Suprapubic skin (tissue), 4 donors: ENCODE measurements around the gene VTI1A. TPM values are rescaled to one million over a fixed set of nuclear protein-coding genes. Genes with fewer than 3 reads are reported as not detected.

ENCODE experiments used
- DNase-seq, 2 donors: peaks; one replicate each; pipeline ENCODE4 v3.0.0-alpha.2; 2019; ENCODE audit warnings: low spot score in 2 of 2
- H3K27ac ChIP-seq: fragments of 200-600 bp; sonication (generic); one replicate; pipeline ENCODE4 v1.5.1; 2019
- H3K27me3 ChIP-seq: fragments of 200-600 bp; sonication (generic); one replicate; pipeline ENCODE4 v1.5.1; 2019
- H3K36me3 ChIP-seq: fragments of 200-600 bp; sonication (generic); one replicate; pipeline ENCODE4 v1.5.1; 2019
- H3K4me1 ChIP-seq: fragments of 200-600 bp; sonication (generic); one replicate; pipeline ENCODE4 v1.5.1; 2019
- H3K4me3 ChIP-seq: fragments of 200-600 bp; sonication (generic); one replicate; pipeline ENCODE4 v1.5.1; 2019; ENCODE audit warnings: mild to moderate bottlenecking
- H3K9me3 ChIP-seq: fragments of 200-600 bp; sonication (generic); one replicate; pipeline ENCODE4 v1.5.1; 2019
- CTCF ChIP-seq, 2 donors: fragments of 200-600 bp in 1 of 2; fragments of 450-650 bp in 1 of 2; sonication (generic) in 1 of 2; IDR thresholded peaks; one replicate each; pipeline ENCODE4 v1.5.1; 2016 to 2019; ENCODE audit warnings: antibody characterized with exemption in 2 of 2, mild to moderate bottlenecking in 1 of 2, moderate library complexity in 1 of 2
- EP300 ChIP-seq: sonication (generic); formaldehyde crosslinking; IDR thresholded peaks from one replicate; pipeline ENCODE4 v1.6.1; 2017; ENCODE audit warnings: antibody characterized with exemption
- POLR2A ChIP-seq, 2 donors: fragments of 450-650 bp; IDR thresholded peaks; one replicate each; pipeline ENCODE4 v1.6.1; 2017; ENCODE audit warnings: antibody characterized with exemption in 2 of 2, mild to moderate bottlenecking in 2 of 2, moderate library complexity in 2 of 2
- POLR2AphosphoS5 ChIP-seq, 3 donors: sonication (generic); formaldehyde crosslinking; IDR thresholded peaks; one replicate each; pipeline ENCODE4 v1.6.1; 2017; ENCODE audit warnings: antibody characterized with exemption in 3 of 3
- WGBS: methylation state at CpG from one replicate; pipeline ENCODE4 v1.1.5; 2018; 5-methylcytosine and 5-hydroxymethylcytosine counted together
- total RNA-seq, 4 donors: library from RNA; depleted of rRNA; stranded (reverse); fragments of >200 nt; gene quantifications; one replicate each; pipeline ENCODE4 v1.1.0, GENCODE V29; 2016

Gene VTI1A
- total RNA-seq, 4 donors from 2014 or later, result 43.0 to 81.0 (median 49.2) TPM

GRCh38 chr10:112658465-112658864, 211.4 kb downstream of the VTI1A start:
- Histone ChIP-seq H3K36me3 (no peaks in the 10 kb centered on the region), H3K4me3 (no peak overlapping the region), H3K27me3 (no peaks in the 10 kb centered on the region), H3K27ac (no peak overlapping the region), H3K9me3 (no peaks in the 10 kb centered on the region), H3K4me1 (no peaks in the 10 kb centered on the region)
- no peak for DNase-seq
- TF ChIP-seq EP300, result no peak
- 98% methylated on average over 2 of the region's 2 CpGs for WGBS

GRCh38 chr10:112658900-112659638, 212.1 kb downstream of the VTI1A start:
- no peak for DNase-seq
- Histone ChIP-seq H3K36me3 (no peaks in the 10 kb centered on the region), H3K27me3 (no peaks in the 10 kb centered on the region), H3K9me3 (no peaks in the 10 kb centered on the region), H3K4me1 (no peaks in the 10 kb centered on the region), H3K4me3 (no peak overlapping the region), H3K27ac (no peak overlapping the region)
- WGBS, result 70% methylated on average over 6 of the region's 6 CpGs
- no peak for TF ChIP-seq EP300
- no peak for TF ChIP-seq POLR2AphosphoS5 (IDR thresholded peaks at IDR 0.05)
- no peak for TF ChIP-seq CTCF (IDR thresholded peaks at IDR 0.05)
- no peak for TF ChIP-seq POLR2A (IDR thresholded peaks at IDR 0.05)

DNA sequence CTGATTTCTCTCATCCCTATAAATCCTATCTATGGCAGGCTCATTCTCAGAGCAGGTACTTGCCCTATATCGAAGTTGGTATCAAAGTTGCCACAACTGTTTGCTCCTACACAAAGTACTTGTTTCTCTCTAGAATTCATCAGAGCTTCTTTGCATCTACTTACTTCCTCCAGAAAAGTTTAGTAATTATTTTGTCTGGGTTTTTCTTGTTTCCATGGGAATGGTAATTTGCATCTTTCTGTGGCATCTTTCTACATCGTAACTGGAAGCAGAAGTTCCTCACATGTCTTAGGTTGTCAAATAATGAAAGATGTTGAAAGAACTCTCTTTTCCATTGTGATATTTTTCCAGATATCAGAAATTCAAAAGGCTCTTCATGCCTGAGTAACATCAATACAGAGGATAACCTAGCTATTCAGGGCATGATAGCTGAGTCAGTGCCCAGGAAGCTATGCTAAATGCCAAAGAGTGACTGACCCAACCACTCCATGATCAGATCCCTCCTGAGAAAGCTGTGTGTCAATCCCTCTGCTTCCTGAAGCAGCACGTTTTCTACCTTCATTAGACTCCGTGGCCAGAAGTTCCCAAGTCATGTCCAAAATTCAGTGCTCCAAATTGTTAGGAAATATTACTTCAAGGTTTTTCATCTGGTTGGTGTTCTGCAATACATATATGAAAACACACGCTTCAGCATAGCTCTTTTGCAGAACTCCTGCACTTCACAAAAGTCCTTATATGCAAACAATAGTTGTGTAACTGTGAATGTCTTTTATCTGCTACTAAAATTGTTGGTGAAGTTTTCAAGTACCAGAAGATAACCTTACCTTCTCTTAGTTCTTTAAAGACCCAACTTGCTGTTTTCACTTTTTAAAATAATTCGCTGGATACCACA, 216.5 kb downstream of the VTI1A start:
- DNase-seq, result no peak

GRCh38 chr10:112666094-112666493, 219.1 kb downstream of the VTI1A start:
- no peak for TF ChIP-seq EP300
- no peak for TF ChIP-seq POLR2A (IDR thresholded peaks at IDR 0.05)
- TF ChIP-seq POLR2AphosphoS5 (IDR thresholded peaks at IDR 0.05), result no peak
- no peak for TF ChIP-seq CTCF (IDR thresholded peaks at IDR 0.05)
- Histone ChIP-seq H3K9me3 (no peaks in the 10 kb centered on the region), H3K27ac (no peak overlapping the region), H3K27me3 (no peaks in the 10 kb centered on the region), H3K4me1 (no peaks in the 10 kb centered on the region), H3K4me3 (no peak overlapping the region), H3K36me3 (peaks cover 13% of the 10 kb centered on the region)
- no peak for DNase-seq

More for the DNA sequence above, 216.5 kb downstream of the VTI1A start:
- H3K36me3 ChIP-seq, result peaks cover 5% of the 10 kb centered on the region
- no peak overlapping the region for H3K4me3 ChIP-seq
- TF ChIP-seq POLR2A (IDR thresholded peaks at IDR 0.05) (no peak), CTCF (IDR thresholded peaks at IDR 0.05) (no peak), EP300 (no peak), POLR2AphosphoS5 (IDR thresholded peaks at IDR 0.05) (no peak)
- H3K4me1 ChIP-seq, result no peaks in the 10 kb centered on the region
- H3K27me3 ChIP-seq, result no peaks in the 10 kb centered on the region
- 89% methylated on average over 6 of the region's 6 CpGs for whole genome bisulfite sequencing
- H3K27ac ChIP-seq, result no peak overlapping the region
- no peaks in the 10 kb centered on the region for H3K9me3 ChIP-seq

- H3K4me1 ChIP-seq, result no peaks in the 10 kb centered on the region
- WGBS, result 94% methylated on average over 4 of the region's 4 CpGs
- no peak overlapping the region for H3K4me3 ChIP-seq
- TF ChIP-seq POLR2A (IDR thresholded peaks at IDR 0.05), result no peak
- TF ChIP-seq CTCF (IDR thresholded peaks at IDR 0.05), result no peak
- TF ChIP-seq POLR2AphosphoS5 (IDR thresholded peaks at IDR 0.05), result no peak
- TF ChIP-seq EP300, result no peak
- no peaks in the 10 kb centered on the region for H3K9me3 ChIP-seq
- H3K27ac ChIP-seq, result no peak overlapping the region
- H3K36me3 ChIP-seq, result peaks cover 13% of the 10 kb centered on the region
- H3K27me3 ChIP-seq, result no peaks in the 10 kb centered on the region
- DNase-seq, result no peak
Observed at GRCh38 chr10:112669989-112670388, 223.0 kb downstream of the VTI1A start.
